ENCODE results near the gene SLF2.
"Not testable (repeated sequence)": the region's sequence is repeated elsewhere in the genome, so short reads cannot be mapped to it uniquely, and the experiment has no call there.

Gene SLF2

GRCh38 chr10:100878291-100878910 lies 34.4 kb upstream of the SLF2 start:
- TF ChIP-seq PAX5 (IDR thresholded peaks at IDR 0.05; ENCODE audit: insufficient read depth, low read length, severe bottlenecking) (no peak), POLR2AphosphoS5 (IDR thresholded peaks at IDR 0.05; ENCODE audit: low read depth, low read length) (no peak), POLR2A (IDR thresholded peaks at IDR 0.05; ENCODE audit: low read depth, low read length) (no peak), TAF1 (IDR thresholded peaks at IDR 0.05; ENCODE audit: low read depth, low read length) (no peak), POU2F2 (IDR thresholded peaks at IDR 0.05; ENCODE audit: low read depth, low read length) (no peak), SPI1 (IDR thresholded peaks at IDR 0.05; ENCODE audit: low read depth, low read length) (no peak)
- peak; percentile 47 for DNase-seq (ENCODE audit: insufficient read length, low spot score)
- FAIRE-seq: peak; percentile 77

- TF ChIP-seq POU2F2 (IDR thresholded peaks at IDR 0.05; ENCODE audit: low read depth, low read length): no peak
- no peak for TF ChIP-seq PAX5 (IDR thresholded peaks at IDR 0.05; ENCODE audit: insufficient read depth, low read length, severe bottlenecking)
- no peak for TF ChIP-seq POLR2A (IDR thresholded peaks at IDR 0.05; ENCODE audit: low read depth, low read length)
- no peak for TF ChIP-seq TAF1 (IDR thresholded peaks at IDR 0.05; ENCODE audit: low read depth, low read length)
- TF ChIP-seq SPI1 (IDR thresholded peaks at IDR 0.05; ENCODE audit: low read depth, low read length): no peak
- no peak for TF ChIP-seq POLR2AphosphoS5 (IDR thresholded peaks at IDR 0.05; ENCODE audit: low read depth, low read length)
- DNase-seq (ENCODE audit: insufficient read length, low spot score): no peak
- no peak for FAIRE-seq
Measured at GRCh38 chr10:100879741-100880360, 32.9 kb upstream of the SLF2 start.

GRCh38 chr10:100881556-100882213 lies 31.1 kb upstream of the SLF2 start:
- no peak for FAIRE-seq
- DNase-seq (ENCODE audit: insufficient read length, low spot score): no peak
- TF ChIP-seq POLR2A (IDR thresholded peaks at IDR 0.05; ENCODE audit: low read depth, low read length): no peak
- no peak for TF ChIP-seq PAX5 (IDR thresholded peaks at IDR 0.05; ENCODE audit: insufficient read depth, low read length, severe bottlenecking)

- FAIRE-seq (no peak), DNase-seq (ENCODE audit: insufficient read length, low spot score) (no peak)
- TF ChIP-seq POU2F2 (IDR thresholded peaks at IDR 0.05; ENCODE audit: low read depth, low read length) (no peak), TAF1 (IDR thresholded peaks at IDR 0.05; ENCODE audit: low read depth, low read length) (no peak), PAX5 (IDR thresholded peaks at IDR 0.05; ENCODE audit: insufficient read depth, low read length, severe bottlenecking) (no peak), POLR2A (IDR thresholded peaks at IDR 0.05; ENCODE audit: low read depth, low read length) (no peak), POLR2AphosphoS5 (IDR thresholded peaks at IDR 0.05; ENCODE audit: low read depth, low read length) (no peak), SPI1 (IDR thresholded peaks at IDR 0.05; ENCODE audit: low read depth, low read length) (no peak)
Measured at GRCh38 chr10:100882252-100882651, 30.5 kb upstream of the SLF2 start.

GRCh38 chr10:100882671-100883311 lies 30.0 kb upstream of the SLF2 start:
- DNase-seq (ENCODE audit: insufficient read length, low spot score) (no peak), FAIRE-seq (no peak)
- TF ChIP-seq POLR2AphosphoS5 (IDR thresholded peaks at IDR 0.05; ENCODE audit: low read depth, low read length): no peak

GRCh38 chr10:100883312-100883821 lies 29.4 kb upstream of the SLF2 start:
- DNase-seq (ENCODE audit: insufficient read length, low spot score) (no peak), FAIRE-seq (no peak)
- no peak for TF ChIP-seq SPI1 (IDR thresholded peaks at IDR 0.05; ENCODE audit: low read depth, low read length)
- no peak for TF ChIP-seq POLR2A (IDR thresholded peaks at IDR 0.05; ENCODE audit: low read depth, low read length)
- TF ChIP-seq TAF1 (IDR thresholded peaks at IDR 0.05; ENCODE audit: low read depth, low read length): no peak
- no peak for TF ChIP-seq PAX5 (IDR thresholded peaks at IDR 0.05; ENCODE audit: insufficient read depth, low read length, severe bottlenecking)
- TF ChIP-seq POU2F2 (IDR thresholded peaks at IDR 0.05; ENCODE audit: low read depth, low read length): no peak
- TF ChIP-seq POLR2AphosphoS5 (IDR thresholded peaks at IDR 0.05; ENCODE audit: low read depth, low read length): no peak

- not testable (repeated sequence) for FAIRE-seq; DNase-seq (ENCODE audit: insufficient read length, low spot score)
Measured at GRCh38 chr10:100885611-100886010, 27.2 kb upstream of the SLF2 start.

- no peak for FAIRE-seq
- TF ChIP-seq TAF1 (IDR thresholded peaks at IDR 0.05; ENCODE audit: low read depth, low read length) (no peak), POLR2A (IDR thresholded peaks at IDR 0.05; ENCODE audit: low read depth, low read length) (no peak), PAX5 (IDR thresholded peaks at IDR 0.05; ENCODE audit: insufficient read depth, low read length, severe bottlenecking) (no peak), POU2F2 (IDR thresholded peaks at IDR 0.05; ENCODE audit: low read depth, low read length) (no peak), POLR2AphosphoS5 (IDR thresholded peaks at IDR 0.05; ENCODE audit: low read depth, low read length) (no peak), SPI1 (IDR thresholded peaks at IDR 0.05; ENCODE audit: low read depth, low read length) (no peak)
- DNase-seq (ENCODE audit: insufficient read length, low spot score): no peak
Measured at GRCh38 chr10:100886091-100886490, 26.7 kb upstream of the SLF2 start.

- TF ChIP-seq POLR2AphosphoS5 (IDR thresholded peaks at IDR 0.05; ENCODE audit: low read depth, low read length): no peak
- no peak for TF ChIP-seq POLR2A (IDR thresholded peaks at IDR 0.05; ENCODE audit: low read depth, low read length)
- no peak for TF ChIP-seq TAF1 (IDR thresholded peaks at IDR 0.05; ENCODE audit: low read depth, low read length)
- no peak for TF ChIP-seq SPI1 (IDR thresholded peaks at IDR 0.05; ENCODE audit: low read depth, low read length)
- no peak for TF ChIP-seq POU2F2 (IDR thresholded peaks at IDR 0.05; ENCODE audit: low read depth, low read length)
- TF ChIP-seq PAX5 (IDR thresholded peaks at IDR 0.05; ENCODE audit: insufficient read depth, low read length, severe bottlenecking): no peak
- no peak for FAIRE-seq
- DNase-seq (ENCODE audit: insufficient read length, low spot score): no peak
Measured at GRCh38 chr10:100886521-100886920, 26.2 kb upstream of the SLF2 start.
